HepG2 (cell line): ENCODE data around the gene PRR27. TPM values are rescaled to one million over a fixed set of nuclear protein-coding genes. Genes with fewer than 3 reads are reported as not detected.

ENCODE experiments used
- ATAC-seq: fragments of 200-7000 bp; cut with Tn5 transposase; 3 replicates; pipeline ENCODE4 v1.9.1; 2020; ENCODE audit warnings: mild to moderate bottlenecking, moderate library complexity
- BruUV-seq: library from RNA; stranded (reverse); fragments of 400-500 nt; replicated peaks from 2 replicates; lab custom pipeline; 2021; lab: Mats Ljungman, UMichigan
- CTCF ChIA-PET: fragments of 300-600 bp; formaldehyde crosslinking; extraction: SDS; loops from one replicate; lab custom pipeline; 2021; ENCODE audit warnings: low total read pairs, inconsistent platforms, low intra/inter-chr PET ratio; lab: Yijun Ruan, JAX
- POLR2A ChIA-PET: fragments of 350-600 bp; sonication (Branson Sonifier 250); formaldehyde crosslinking; loops from one replicate; lab custom pipeline; 2020; ENCODE audit warnings: antibody characterized with exemption, inconsistent platforms; lab: Yijun Ruan, JAX
- DNase-seq: peaks from one replicate; pipeline ENCODE4 v3.0.0-alpha.2; 2015; ENCODE audit warnings: low spot score
- FAIRE-seq: peaks from 3 replicates; lab custom pipeline; 2011; peaks lifted over from hg19 to GRCh38; lab: Jason Lieb, UNC
- H2AFZ ChIP-seq: one replicate; pipeline ENCODE4 v1.6.1; 2011; ENCODE audit warnings: low read length, inconsistent platforms
- H3K27ac ChIP-seq: fragments of 300-600 bp; 3 replicates; pipeline ENCODE4 v1.8.0; 2011; ENCODE audit warnings: mixed run types, mild to moderate bottlenecking, mixed read lengths, low read length, inconsistent platforms; ENCODE audit not compliant: insufficient read depth; ENCODE audit errors: extremely low read length
- H3K27me3 ChIP-seq, 2 experiments: fragments of 200-600 bp in 1 of 2; 2 replicates in 1 of 2; 3 replicates in 1 of 2; pipeline versions ENCODE4 v1.6.0 to v1.8.0; 2011; ENCODE audit warnings: low read length in 2 of 2, mild to moderate bottlenecking in 2 of 2, moderate library complexity in 2 of 2, inconsistent platforms in 1 of 2; ENCODE audit not compliant: insufficient read depth in 2 of 2, control insufficient read depth in 1 of 2
- H3K36me3 ChIP-seq, 2 experiments: fragments of 200-600 bp in 1 of 2; replicated peaks in 1 of 2; 2 replicates in 1 of 2; 3 replicates in 1 of 2; pipeline versions ENCODE4 v1.5.1 to v1.8.0; 2011; ENCODE audit warnings: low read length in 2 of 2, inconsistent platforms in 1 of 2; ENCODE audit not compliant: insufficient read depth in 2 of 2, control insufficient read depth in 1 of 2
- H3K4me1 ChIP-seq: 2 replicates; pipeline ENCODE4 v1.5.1; 2012; ENCODE audit warnings: low read length, inconsistent platforms; ENCODE audit not compliant: insufficient read depth
- H3K4me2 ChIP-seq: 2 replicates; pipeline ENCODE4 v1.6.0; 2011; ENCODE audit warnings: low read depth, low read length, inconsistent platforms
- H3K4me3 ChIP-seq, 3 experiments: fragments of 200-600 bp in 1 of 3; sonication (generic), shearing (Covaris generic) in 1 of 3; replicated peaks in 1 of 3; 2 replicates each; pipeline ENCODE4 v1.5.1; 2011 to 2016; ENCODE audit warnings: low read length in 3 of 3, inconsistent platforms in 2 of 3, low read depth in 2 of 3, mild to moderate bottlenecking in 2 of 3, control low read depth in 1 of 3, mixed read lengths in 1 of 3; ENCODE audit not compliant: insufficient read depth in 1 of 3
- H3K79me2 ChIP-seq: one replicate; pipeline ENCODE4 v1.6.1; 2011; ENCODE audit warnings: low read length, inconsistent platforms; ENCODE audit not compliant: insufficient read depth
- H3K9ac ChIP-seq: 2 replicates; pipeline ENCODE4 v1.6.0; 2011; ENCODE audit warnings: mild to moderate bottlenecking, low read depth, low read length, inconsistent platforms; ENCODE audit not compliant: insufficient read depth
- H3K9me3 ChIP-seq: 2 replicates; pipeline ENCODE4 v1.5.1; 2012; ENCODE audit warnings: mild to moderate bottlenecking, low read length
- H4K20me1 ChIP-seq: 2 replicates; pipeline ENCODE4 v1.6.0; 2011; ENCODE audit warnings: inconsistent platforms, mild to moderate bottlenecking, low read length, moderate library complexity; ENCODE audit not compliant: insufficient read depth
- ARID2 ChIP-seq: sonication (generic); formaldehyde crosslinking; IDR thresholded peaks from 2 replicates; pipeline ENCODE4 v1.8.1; 2022; ENCODE audit warnings: mild to moderate bottlenecking, missing genetic modification reagents, borderline replicate concordance
- CHD4 ChIP-seq: fragments of 200-600 bp; sonication (generic); IDR thresholded peaks from 2 replicates; pipeline ENCODE4 v1.7.0; 2017; ENCODE audit warnings: mild to moderate bottlenecking, low read length, borderline replicate concordance
- HMG20A ChIP-seq: IDR thresholded peaks from 2 replicates; pipeline ENCODE4 v1.6.1; 2016; ENCODE audit warnings: borderline replicate concordance
- ISX ChIP-seq: sonication (generic); formaldehyde crosslinking; conservative IDR thresholded peaks from 2 replicates; pipeline ENCODE4 v1.5.0; 2020; ENCODE audit warnings: missing genetic modification reagents
- MED1 ChIP-seq: sonication (generic); formaldehyde crosslinking; IDR thresholded peaks from 2 replicates; pipeline ENCODE4 v1.4.0; 2020; ENCODE audit warnings: missing genetic modification reagents
- NCOA2 ChIP-seq: sonication (generic); formaldehyde crosslinking; IDR thresholded peaks from 2 replicates; pipeline ENCODE4 v1.8.0; 2022; ENCODE audit warnings: inconsistent platforms
- RBFOX2 ChIP-seq: fragments of 200-400 bp; formaldehyde crosslinking; IDR thresholded peaks from 2 replicates; pipeline ENCODE4 v1.6.1; 2017; ENCODE audit warnings: low read depth, mild to moderate bottlenecking, low read length
- YY1 ChIP-seq: IDR thresholded peaks from 2 replicates; pipeline ENCODE4 v1.6.1; 2011; ENCODE audit warnings: low read length, low read depth, moderate library complexity, mild to moderate bottlenecking; ENCODE audit not compliant: insufficient read depth, insufficient replicate concordance
- ZMYM4 ChIP-seq: sonication (generic); formaldehyde crosslinking; IDR thresholded peaks from 2 replicates; pipeline ENCODE4 v1.8.1; 2023; ENCODE audit warnings: mild to moderate bottlenecking, missing genetic modification reagents
- ZSCAN30 ChIP-seq: sonication (generic); formaldehyde crosslinking; IDR thresholded peaks from 2 replicates; pipeline ENCODE4 v1.5.0; 2020; ENCODE audit warnings: mild to moderate bottlenecking, missing genetic modification reagents
- WGBS: methylation state at CpG from one replicate; pipeline ENCODE4 v1.1.6; 2017; ENCODE audit warnings: low lambda C conversion rate; 5-methylcytosine and 5-hydroxymethylcytosine counted together
- in situ Hi-C: cut with HindIII; loops from 2 replicates; pipeline ENCODE4 v1.10.0; 2017; ENCODE audit warnings: low pct_unique_long_range_greater_than_20kb; ENCODE audit not compliant: extremely low pct_ligation_motif_present
- intact Hi-C: fragments of 100-400 bp; cut with micrococcal nuclease; formaldehyde crosslinking; loops from one replicate; pipeline ENCODE4 v1.10.0; 2022; ENCODE audit not compliant: unreplicated experiment
- polyA plus RNA-seq, 8 experiments: library from polyadenylated mRNA; depleted of rRNA in 3 of 8; stranded (reverse) in 7 of 8; unstranded in 1 of 8; fragments of >200 nt; fragmentation: Illumina TruSeq in 4 of 8; extraction: Trizol in 4 of 8; gene quantifications; 2 replicates each; pipeline versions ENCODE4 v1.2.1 to v1.2.3, GENCODE V29; 2011 to 2016; ENCODE audit warnings: low read depth in 4 of 8, missing spikeins in 1 of 8, mixed read lengths in 1 of 8; ENCODE audit not compliant: insufficient read depth in 1 of 8
- total RNA-seq, 5 experiments: library from RNA; depleted of rRNA; stranded (reverse); fragments of >200 nt; fragmentation: Illumina TruSeq; extraction: Trizol; gene quantifications; 2 replicates each; pipeline ENCODE4 v1.2.3, GENCODE V29; 2016; ENCODE audit warnings: low read depth in 1 of 5
- TF ChIP-seq, protein P1 (sequence below): sonication (generic); formaldehyde crosslinking; IDR thresholded peaks from 2 replicates; pipeline ENCODE4 v1.4.0; 2020; ENCODE audit warnings: missing genetic modification reagents, mild to moderate bottlenecking, borderline replicate concordance
- TF ChIP-seq, protein P2 (sequence below): sonication (generic); formaldehyde crosslinking; IDR thresholded peaks from 2 replicates; pipeline ENCODE4 v1.4.0; 2020; ENCODE audit warnings: mild to moderate bottlenecking, missing genetic modification reagents
- TF ChIP-seq, protein P3 (sequence below): sonication (generic); formaldehyde crosslinking; IDR thresholded peaks from 2 replicates; pipeline ENCODE4 v1.4.0; 2020; ENCODE audit warnings: missing genetic modification reagents
- TF ChIP-seq, protein P4 (sequence below): IDR thresholded peaks from 2 replicates; pipeline ENCODE4 v1.6.1; 2012; ENCODE audit warnings: low read depth, low read length, improper control_type of control experiment
- TF ChIP-seq, protein P5 (sequence below): IDR thresholded peaks from 2 replicates; pipeline ENCODE4 v1.6.1; 2016; ENCODE audit warnings: low read depth, borderline replicate concordance

The PRR27 gene
- total and polyA plus RNA-seq, 2 of the 13 experiments (the other 11 are each of a cell fraction or from before 2014, with no cell fraction given), result not detected

DNA sequence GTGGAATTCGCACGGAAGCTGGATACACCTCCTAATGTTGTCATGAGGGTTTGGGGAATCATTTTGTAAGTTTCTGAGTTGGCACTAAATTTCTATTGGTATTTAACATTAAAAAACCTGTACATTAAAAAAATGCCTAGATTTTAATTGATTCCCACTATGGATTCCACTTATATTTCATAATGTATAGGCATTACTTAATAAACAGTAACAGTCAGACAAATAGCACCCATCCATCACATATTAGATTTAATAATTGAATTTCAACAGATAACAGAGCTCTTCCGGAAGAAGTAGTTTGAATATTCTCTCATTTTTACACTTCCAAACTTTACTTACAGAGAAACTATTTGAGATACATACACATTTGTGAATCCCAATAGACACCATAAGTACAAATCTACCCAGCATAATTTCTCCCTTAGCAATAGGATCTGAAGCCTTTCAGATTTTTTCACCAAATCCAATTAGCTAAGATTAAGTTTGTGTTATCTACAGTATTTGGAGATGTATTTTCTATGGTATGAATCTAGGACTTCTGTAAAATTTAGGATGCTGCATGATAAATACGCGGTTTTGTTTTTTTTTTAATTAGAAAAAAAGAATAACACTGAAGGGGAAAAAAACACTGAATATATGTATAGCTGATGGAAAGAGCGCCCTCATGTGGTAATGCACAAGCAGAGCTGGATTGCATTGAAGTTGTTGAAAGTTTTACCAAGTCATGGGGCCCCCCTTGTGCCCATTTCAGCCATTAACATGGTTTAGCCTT is 29.3 kb downstream of the PRR27 start:
- ATAC-seq, result peak; percentile 20; the same call in 2 of the 3 replicates
- WGBS, result 23% methylated on average over 6 of the region's 6 CpGs
- TF ChIP-seq, protein P1, sequence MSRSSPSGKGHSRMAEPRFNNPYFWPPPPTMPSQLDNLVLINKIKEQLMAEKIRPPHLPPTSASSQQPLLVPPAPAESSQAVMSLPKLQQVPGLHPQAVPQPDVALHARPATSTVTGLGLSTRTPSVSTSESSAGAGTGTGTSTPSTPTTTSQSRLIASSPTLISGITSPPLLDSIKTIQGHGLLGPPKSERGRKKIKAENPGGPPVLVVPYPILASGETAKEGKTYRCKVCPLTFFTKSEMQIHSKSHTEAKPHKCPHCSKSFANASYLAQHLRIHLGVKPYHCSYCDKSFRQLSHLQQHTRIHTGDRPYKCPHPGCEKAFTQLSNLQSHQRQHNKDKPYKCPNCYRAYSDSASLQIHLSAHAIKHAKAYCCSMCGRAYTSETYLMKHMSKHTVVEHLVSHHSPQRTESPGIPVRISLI, result peak; percentile 86
- TF ChIP-seq NCOA2 (CRISPR knock-in tag) (no peak), ZMYM4 (CRISPR knock-in tag) (peak; percentile 65), CHD4 (peak; percentile 98), ARID2 (CRISPR knock-in tag) (no peak), YY1 (peak; percentile 39), ISX (CRISPR knock-in tag) (no peak), RBFOX2 (peak; percentile 59), HMG20A (CRISPR knock-in tag) (peak; percentile 19; the same call in 1 of the 2 replicates), MED1 (CRISPR knock-in tag) (peak; percentile 41), ZSCAN30 (CRISPR knock-in tag) (no peak)
- TF ChIP-seq, protein P2, sequence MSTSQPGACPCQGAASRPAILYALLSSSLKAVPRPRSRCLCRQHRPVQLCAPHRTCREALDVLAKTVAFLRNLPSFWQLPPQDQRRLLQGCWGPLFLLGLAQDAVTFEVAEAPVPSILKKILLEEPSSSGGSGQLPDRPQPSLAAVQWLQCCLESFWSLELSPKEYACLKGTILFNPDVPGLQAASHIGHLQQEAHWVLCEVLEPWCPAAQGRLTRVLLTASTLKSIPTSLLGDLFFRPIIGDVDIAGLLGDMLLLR, result no peak
- TF ChIP-seq, protein P3, sequence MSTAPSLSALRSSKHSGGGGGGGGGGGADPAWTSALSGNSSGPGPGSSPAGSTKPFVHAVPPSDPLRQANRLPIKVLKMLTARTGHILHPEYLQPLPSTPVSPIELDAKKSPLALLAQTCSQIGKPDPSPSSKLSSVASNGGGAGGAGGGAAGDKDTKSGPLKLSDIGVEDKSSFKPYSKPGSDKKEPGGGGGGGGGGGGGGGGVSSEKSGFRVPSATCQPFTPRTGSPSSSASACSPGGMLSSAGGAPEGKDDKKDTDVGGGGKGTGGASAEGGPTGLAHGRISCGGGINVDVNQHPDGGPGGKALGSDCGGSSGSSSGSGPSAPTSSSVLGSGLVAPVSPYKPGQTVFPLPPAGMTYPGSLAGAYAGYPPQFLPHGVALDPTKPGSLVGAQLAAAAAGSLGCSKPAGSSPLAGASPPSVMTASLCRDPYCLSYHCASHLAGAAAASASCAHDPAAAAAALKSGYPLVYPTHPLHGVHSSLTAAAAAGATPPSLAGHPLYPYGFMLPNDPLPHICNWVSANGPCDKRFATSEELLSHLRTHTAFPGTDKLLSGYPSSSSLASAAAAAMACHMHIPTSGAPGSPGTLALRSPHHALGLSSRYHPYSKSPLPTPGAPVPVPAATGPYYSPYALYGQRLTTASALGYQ (CRISPR knock-in tag), result 0 out of 2 replicates have a peak, but pooled peaks have one; percentile 28
- TF ChIP-seq, protein P4, sequence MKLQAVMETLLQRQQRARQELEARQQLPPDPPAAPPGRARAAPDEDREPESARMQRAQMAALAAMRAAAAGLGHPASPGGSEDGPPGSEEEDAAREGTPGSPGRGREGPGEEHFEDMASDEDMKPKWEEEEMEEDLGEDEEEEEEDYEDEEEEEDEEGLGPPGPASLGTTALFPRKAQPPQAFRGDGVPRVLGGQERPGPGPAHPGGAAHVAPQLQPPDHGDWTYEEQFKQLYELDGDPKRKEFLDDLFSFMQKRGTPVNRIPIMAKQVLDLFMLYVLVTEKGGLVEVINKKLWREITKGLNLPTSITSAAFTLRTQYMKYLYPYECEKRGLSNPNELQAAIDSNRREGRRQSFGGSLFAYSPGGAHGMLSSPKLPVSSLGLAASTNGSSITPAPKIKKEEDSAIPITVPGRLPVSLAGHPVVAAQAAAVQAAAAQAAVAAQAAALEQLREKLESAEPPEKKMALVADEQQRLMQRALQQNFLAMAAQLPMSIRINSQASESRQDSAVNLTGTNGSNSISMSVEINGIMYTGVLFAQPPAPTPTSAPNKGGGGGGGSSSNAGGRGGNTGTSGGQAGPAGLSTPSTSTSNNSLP, result peak; percentile 52; the same call in 1 of the 2 replicates
- TF ChIP-seq, protein P5, sequence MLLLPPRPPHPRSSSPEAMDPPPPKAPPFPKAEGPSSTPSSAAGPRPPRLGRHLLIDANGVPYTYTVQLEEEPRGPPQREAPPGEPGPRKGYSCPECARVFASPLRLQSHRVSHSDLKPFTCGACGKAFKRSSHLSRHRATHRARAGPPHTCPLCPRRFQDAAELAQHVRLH (CRISPR knock-in tag), result no peak

More for the DNA sequence above, 29.3 kb downstream of the PRR27 start:
- Histone ChIP-seq H3K27me3 (no peaks in the 10 kb centered on the region), H3K4me3 (peak overlapping the region in 1 of 3 experiments; percentile 13; a peak in 1 of 6 replicates), H3K4me1 (peaks cover 73% of the 10 kb centered on the region), H3K9ac (peak overlapping the region; percentile 54), H3K27ac (peak overlapping the region; percentile 90), H3K79me2 (no peaks in the 10 kb centered on the region), H2AFZ (no peak overlapping the region), H3K36me3 (no peaks in the 10 kb centered on the region), H4K20me1 (no peaks in the 10 kb centered on the region), H3K9me3 (no peaks in the 10 kb centered on the region), H3K4me2 (peak overlapping the region; percentile 52)
- ChIA-PET POLR2A (interaction anchor here (1.7 to 2.2 kb wide), 3 partner anchors 351 to 360 kb away, joined by 4 to 12 read pairs (median 7); no protein-coding TSS in a partner anchor), CTCF (interaction anchor here (0.8 kb wide), 1 partner anchor 287 kb away, joined by 3 read pairs; no protein-coding TSS in a partner anchor)
- TSS peak; percentile 86 for BruUV-seq
- in situ Hi-C loops (loop anchor here (5.0 to 10.0 kb wide), 2 partner anchors 299 to 351 kb away; no protein-coding TSS in a partner anchor), intact Hi-C loops (loop anchor here (1.0 to 5.0 kb wide), 9 partner anchors 55 to 494 kb away; no protein-coding TSS in a partner anchor)
- FAIRE-seq (no peak), DNase-seq (peak; percentile 75)
